SK-N-SH treated with all-trans-retinoic acid at 6 μM for 48 hours (cell line): ENCODE measurements around the gene TNFRSF9.

Source experiments
- CSDC2 ChIP-seq: fragments of 250-450 bp; sonication (Bioruptor Pico); IDR thresholded peaks from 2 replicates; pipeline ENCODE4 v1.5.0; 2020; ENCODE audit warnings: mild to moderate bottlenecking, moderate library complexity
- ESRRG ChIP-seq: fragments of 250-450 bp; sonication (Bioruptor Pico); IDR thresholded peaks from 2 replicates; pipeline ENCODE4 v1.6.1; 2021; ENCODE audit warnings: mild to moderate bottlenecking
- GLIS3 ChIP-seq: fragments of 250-450 bp; sonication (Bioruptor Pico); IDR thresholded peaks from 2 replicates; pipeline ENCODE4 v1.5.0; 2020; ENCODE audit warnings: mild to moderate bottlenecking, moderate library complexity
- OSR1 ChIP-seq: fragments of 250-450 bp; sonication (Bioruptor Pico); IDR thresholded peaks from 2 replicates; pipeline ENCODE4 v1.8.0; 2022; ENCODE audit warnings: moderate library complexity, mild to moderate bottlenecking, inconsistent platforms
- RARB ChIP-seq: fragments of 250-450 bp; sonication (Bioruptor Pico); IDR thresholded peaks from 2 replicates; pipeline ENCODE4 v1.8.0; 2021; ENCODE audit warnings: mild to moderate bottlenecking, moderate library complexity
- ZFP30 ChIP-seq: fragments of 450-650 bp; formaldehyde crosslinking; IDR thresholded peaks from 2 replicates; pipeline ENCODE4 v1.5.0; 2022; ENCODE audit warnings: mild to moderate bottlenecking, moderate library complexity
- ZNF70 ChIP-seq: fragments of 450-650 bp; formaldehyde crosslinking; IDR thresholded peaks from 2 replicates; pipeline ENCODE4 v1.5.0; 2020; ENCODE audit warnings: mild to moderate bottlenecking, moderate library complexity
- ZNF8 ChIP-seq: fragments of 450-650 bp; formaldehyde crosslinking; IDR thresholded peaks from 2 replicates; pipeline ENCODE4 v1.5.0; 2020; ENCODE audit warnings: mild to moderate bottlenecking, moderate library complexity
- TF ChIP-seq, protein P1 (sequence below): fragments of 250-450 bp; sonication (Bioruptor Pico); IDR thresholded peaks from 2 replicates; pipeline ENCODE4 v1.5.1; 2021; ENCODE audit warnings: mild to moderate bottlenecking, moderate library complexity
- TF ChIP-seq, protein P2 (sequence below): fragments of 250-450 bp; sonication (Bioruptor Pico); IDR thresholded peaks from 2 replicates; pipeline ENCODE4 v1.5.1; 2020; ENCODE audit warnings: low read depth, mild to moderate bottlenecking, moderate library complexity
- TF ChIP-seq, protein P3 (sequence below): fragments of 250-450 bp; sonication (Bioruptor Pico); IDR thresholded peaks from 2 replicates; pipeline ENCODE4 v1.8.0; 2021; ENCODE audit warnings: low read depth, mild to moderate bottlenecking, moderate library complexity, borderline replicate concordance

DNA sequence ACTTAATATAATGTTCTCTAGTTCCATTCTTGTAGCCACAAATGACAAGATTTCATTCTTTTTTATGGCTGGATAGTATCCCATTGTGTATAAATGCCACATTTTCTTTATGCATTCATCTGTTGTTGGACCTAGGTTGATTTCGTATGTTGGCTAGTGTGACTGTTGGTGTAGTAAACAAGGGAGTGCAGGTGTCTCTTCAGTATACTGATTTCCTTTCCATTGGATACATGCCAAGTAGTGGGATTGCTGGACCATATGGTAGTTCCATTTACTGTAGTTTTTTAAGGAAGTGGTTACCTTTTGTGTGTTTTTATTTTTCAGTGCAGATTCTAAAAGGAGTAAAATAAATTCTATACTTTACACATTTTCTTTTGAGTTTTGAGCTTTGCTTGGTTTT lies 26.6 kb upstream of the TNFRSF9 start:
- no peak for TF ChIP-seq RARB
- no peak for TF ChIP-seq ESRRG (CRISPR knock-in tag)
- TF ChIP-seq OSR1 (CRISPR knock-in tag) = no peak
- TF ChIP-seq, protein P1, sequence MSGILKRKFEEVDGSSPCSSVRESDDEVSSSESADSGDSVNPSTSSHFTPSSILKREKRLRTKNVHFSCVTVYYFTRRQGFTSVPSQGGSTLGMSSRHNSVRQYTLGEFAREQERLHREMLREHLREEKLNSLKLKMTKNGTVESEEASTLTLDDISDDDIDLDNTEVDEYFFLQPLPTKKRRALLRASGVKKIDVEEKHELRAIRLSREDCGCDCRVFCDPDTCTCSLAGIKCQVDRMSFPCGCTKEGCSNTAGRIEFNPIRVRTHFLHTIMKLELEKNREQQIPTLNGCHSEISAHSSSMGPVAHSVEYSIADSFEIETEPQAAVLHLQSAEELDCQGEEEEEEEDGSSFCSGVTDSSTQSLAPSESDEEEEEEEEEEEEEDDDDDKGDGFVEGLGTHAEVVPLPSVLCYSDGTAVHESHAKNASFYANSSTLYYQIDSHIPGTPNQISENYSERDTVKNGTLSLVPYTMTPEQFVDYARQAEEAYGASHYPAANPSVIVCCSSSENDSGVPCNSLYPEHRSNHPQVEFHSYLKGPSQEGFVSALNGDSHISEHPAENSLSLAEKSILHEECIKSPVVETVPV (CRISPR knock-in tag) = no peak
- no peak for TF ChIP-seq ZFP30 (CRISPR knock-in tag)
- TF ChIP-seq, protein P2, sequence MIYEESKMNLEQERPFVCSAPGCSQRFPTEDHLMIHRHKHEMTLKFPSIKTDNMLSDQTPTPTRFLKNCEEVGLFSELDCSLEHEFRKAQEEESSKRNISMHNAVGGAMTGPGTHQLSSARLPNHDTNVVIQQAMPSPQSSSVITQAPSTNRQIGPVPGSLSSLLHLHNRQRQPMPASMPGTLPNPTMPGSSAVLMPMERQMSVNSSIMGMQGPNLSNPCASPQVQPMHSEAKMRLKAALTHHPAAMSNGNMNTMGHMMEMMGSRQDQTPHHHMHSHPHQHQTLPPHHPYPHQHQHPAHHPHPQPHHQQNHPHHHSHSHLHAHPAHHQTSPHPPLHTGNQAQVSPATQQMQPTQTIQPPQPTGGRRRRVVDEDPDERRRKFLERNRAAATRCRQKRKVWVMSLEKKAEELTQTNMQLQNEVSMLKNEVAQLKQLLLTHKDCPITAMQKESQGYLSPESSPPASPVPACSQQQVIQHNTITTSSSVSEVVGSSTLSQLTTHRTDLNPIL (CRISPR knock-in tag) = no peak
- TF ChIP-seq, protein P3, sequence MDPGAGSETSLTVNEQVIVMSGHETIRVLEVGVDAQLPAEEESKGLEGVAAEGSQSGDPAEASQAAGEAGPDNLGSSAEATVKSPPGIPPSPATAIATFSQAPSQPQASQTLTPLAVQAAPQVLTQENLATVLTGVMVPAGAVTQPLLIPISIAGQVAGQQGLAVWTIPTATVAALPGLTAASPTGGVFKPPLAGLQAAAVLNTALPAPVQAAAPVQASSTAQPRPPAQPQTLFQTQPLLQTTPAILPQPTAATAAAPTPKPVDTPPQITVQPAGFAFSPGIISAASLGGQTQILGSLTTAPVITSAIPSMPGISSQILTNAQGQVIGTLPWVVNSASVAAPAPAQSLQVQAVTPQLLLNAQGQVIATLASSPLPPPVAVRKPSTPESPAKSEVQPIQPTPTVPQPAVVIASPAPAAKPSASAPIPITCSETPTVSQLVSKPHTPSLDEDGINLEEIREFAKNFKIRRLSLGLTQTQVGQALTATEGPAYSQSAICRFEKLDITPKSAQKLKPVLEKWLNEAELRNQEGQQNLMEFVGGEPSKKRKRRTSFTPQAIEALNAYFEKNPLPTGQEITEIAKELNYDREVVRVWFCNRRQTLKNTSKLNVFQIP (CRISPR knock-in tag) = no peak
- TF ChIP-seq ZNF70 = no peak
- no peak for TF ChIP-seq GLIS3 (CRISPR knock-in tag)
- no peak for TF ChIP-seq CSDC2 (CRISPR knock-in tag)
- no peak for TF ChIP-seq ZNF8 (CRISPR knock-in tag)
